K562 (cell line): ENCODE results near the gene FBXL12. TPM values are rescaled to one million over a fixed set of nuclear protein-coding genes. Genes with fewer than 3 reads are reported as not detected.

Experiments
- AFF1 ChIP-seq, 2 experiments: fragments of 450-650 bp; IDR thresholded peaks; 2 replicates each; pipeline ENCODE4 v1.6.1; 2018; ENCODE audit warnings: mild to moderate bottlenecking in 2 of 2, low read depth in 1 of 2; ENCODE audit not compliant: partially characterized antibody in 2 of 2
- ESRRA ChIP-seq: fragments of 450-650 bp; IDR thresholded peaks from 2 replicates; pipeline ENCODE4 v1.6.1; 2014; ENCODE audit warnings: low read depth, mild to moderate bottlenecking, moderate library complexity, borderline replicate concordance
- FOXK2 ChIP-seq, 2 experiments: fragments of 450-650 bp; IDR thresholded peaks in 1 of 2; conservative IDR thresholded peaks in 1 of 2; 2 replicates each; pipeline ENCODE4 v1.6.1; 2016; ENCODE audit warnings: low read depth in 2 of 2, mild to moderate bottlenecking in 1 of 2
- HDAC2 ChIP-seq: fragments of 450-650 bp; IDR thresholded peaks from 2 replicates; pipeline ENCODE4 v1.6.1; 2016; ENCODE audit warnings: mild to moderate bottlenecking
- MBD2 ChIP-seq: sonication (generic); IDR thresholded peaks from 2 replicates; pipeline ENCODE4 v1.6.1; 2016; ENCODE audit warnings: low read depth, borderline replicate concordance
- PKNOX1 ChIP-seq: fragments of 450-650 bp; IDR thresholded peaks from 2 replicates; pipeline ENCODE4 v1.6.1; 2016
- POLR2AphosphoS5 ChIP-seq: IDR thresholded peaks from 2 replicates; pipeline ENCODE4 v1.6.1; 2011; ENCODE audit warnings: mild to moderate bottlenecking, low read depth, low read length, moderate library complexity; ENCODE audit not compliant: control insufficient read depth, insufficient read depth
- RNF2 ChIP-seq: sonication (generic); IDR thresholded peaks from 2 replicates; pipeline ENCODE4 v1.6.1; 2016
- TARDBP ChIP-seq: fragments of 450-650 bp; IDR thresholded peaks from 2 replicates; pipeline ENCODE4 v1.6.1; 2016
- USF1 ChIP-seq: sonication (generic); formaldehyde crosslinking; IDR thresholded peaks from 2 replicates; pipeline ENCODE4 v1.9.0; 2022; ENCODE audit warnings: mild to moderate bottlenecking, missing genetic modification reagents
- ZFX ChIP-seq: sonication (generic); formaldehyde crosslinking; IDR thresholded peaks from 2 replicates; pipeline ENCODE4 v1.8.0; 2022; ENCODE audit warnings: mild to moderate bottlenecking, missing genetic modification reagents, moderate library complexity
- polyA plus RNA-seq, 8 experiments: library from polyadenylated mRNA; depleted of rRNA in 4 of 8; stranded (reverse) in 5 of 8; unstranded in 3 of 8; fragments of >200 nt; fragmentation: Nextera tagmentation in 2 of 8; fragmentation: Illumina TruSeq in 1 of 8; extraction: Ambion mirVana in 2 of 8; extraction: Trizol in 1 of 8; gene quantifications; 2 replicates each; pipeline versions ENCODE4 v1.2.1 to v1.2.3, GENCODE V29; 2011 to 2014; ENCODE audit warnings: inconsistent platforms in 1 of 8, missing spikeins in 1 of 8
- total RNA-seq, 7 experiments: library from RNA; depleted of rRNA in 6 of 7; stranded (reverse); fragments of >200 nt in 6 of 7; fragmentation: Illumina TruSeq in 2 of 7; extraction: Trizol in 2 of 7; gene quantifications; 2 replicates each; pipeline versions ENCODE4 v1.2.1 to v1.2.3, GENCODE V29; 2011 to 2021; ENCODE audit warnings: low replicate concordance in 1 of 7
- TF ChIP-seq, protein P1 (sequence below): fragments of 450-650 bp; IDR thresholded peaks from 2 replicates; pipeline ENCODE4 v1.6.1; 2016; ENCODE audit warnings: borderline replicate concordance
- TF ChIP-seq, protein P2 (sequence below), 3 experiments: fragments of 200-800 bp in 1 of 3; sonication (Bioruptor generic) in 1 of 3; sonication (generic) in 1 of 3; formaldehyde crosslinking in 1 of 3; IDR thresholded peaks; 2 replicates each; pipeline versions ENCODE4 v1.6.1 to v1.8.0; 2016 to 2022; ENCODE audit warnings: mild to moderate bottlenecking in 2 of 3, missing compliant biosample characterization in 2 of 3, missing genetic modification characterization in 2 of 3, missing genetic modification reagents in 1 of 3
- TF ChIP-seq, protein P3 (sequence below): sonication (generic); formaldehyde crosslinking; IDR thresholded peaks from 2 replicates; pipeline ENCODE4 v1.8.0; 2022; ENCODE audit warnings: mild to moderate bottlenecking, missing genetic modification reagents, borderline replicate concordance

The FBXL12 gene
- total and polyA plus RNA-seq, 9 of the 15 experiments (the other 6 are each of a cell fraction or from before 2014, with no cell fraction given) = 2.7 to 40.5 (median 26.5) TPM

DNA sequence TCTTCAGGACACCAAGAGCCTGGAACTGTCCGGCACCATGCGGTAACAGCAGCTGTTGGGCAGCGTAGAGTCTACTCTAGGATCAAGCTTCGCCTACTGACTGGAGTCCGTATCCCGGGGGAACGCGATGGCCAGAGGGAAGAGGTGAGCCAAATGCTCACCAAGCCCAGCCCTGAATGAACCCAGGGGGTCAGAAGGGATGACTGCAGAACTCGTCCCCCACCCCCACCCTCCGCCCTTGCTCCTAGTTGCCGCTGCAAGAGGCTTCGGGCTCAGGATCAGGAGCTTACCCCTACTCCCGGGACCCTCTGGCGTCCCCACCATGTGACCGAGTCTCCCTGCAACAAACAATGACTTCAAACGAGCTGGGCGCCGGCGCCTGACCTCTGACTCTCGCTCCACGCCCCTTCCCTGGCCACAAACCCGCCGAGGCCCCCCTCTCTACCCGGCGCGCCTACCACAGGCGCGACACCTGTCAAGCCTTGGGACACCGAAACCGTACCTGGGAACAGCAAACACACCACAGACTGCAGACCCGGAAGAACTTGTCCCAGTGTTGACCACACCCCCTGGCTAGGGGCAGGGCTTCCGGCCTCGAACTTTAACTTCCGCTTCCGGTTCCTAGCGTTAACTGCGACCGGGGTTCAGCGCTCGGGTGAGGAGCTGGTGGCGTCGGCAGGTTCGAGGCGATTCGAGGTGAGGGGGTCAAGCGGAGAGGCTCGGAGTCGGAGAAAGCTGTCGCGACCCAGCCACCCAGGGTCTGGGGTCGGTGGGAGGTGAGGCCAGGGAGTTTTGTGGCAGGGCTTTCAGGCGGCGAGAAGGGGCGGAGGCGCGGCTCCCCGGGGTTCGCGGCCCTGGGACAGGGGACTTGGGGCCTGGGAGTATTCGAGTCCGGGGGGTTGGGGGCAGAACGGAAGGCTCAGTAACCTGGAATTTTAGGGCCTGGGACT lies 8.7 kb upstream of the FBXL12 start, which contains the start of gene UBL5 (continued):
- TF ChIP-seq ZFX (CRISPR knock-in tag) (peak; percentile 38), ESRRA (peak; percentile 52; the same call in 1 of the 2 replicates), FOXK2 (conservative IDR thresholded peaks at IDR 0.05 in 1 of 2, IDR thresholded peaks at IDR 0.05 in 1 of 2; ENCODE audit: low read depth in 2 of 2) (peak; percentile 94 to 95), TARDBP (no peak), MBD2 (no peak), AFF1 (IDR thresholded peaks at IDR 0.05; ENCODE audit: low read depth in 1 of 2, partially characterized antibody in 2 of 2) (no peak), POLR2AphosphoS5 (peak; percentile 92), PKNOX1 (peak; percentile 84), USF1 (CRISPR knock-in tag) (peak; percentile 63; the same call in 1 of the 2 replicates), HDAC2 (peak; percentile 89), RNF2 (no peak)
- TF ChIP-seq, protein P1, sequence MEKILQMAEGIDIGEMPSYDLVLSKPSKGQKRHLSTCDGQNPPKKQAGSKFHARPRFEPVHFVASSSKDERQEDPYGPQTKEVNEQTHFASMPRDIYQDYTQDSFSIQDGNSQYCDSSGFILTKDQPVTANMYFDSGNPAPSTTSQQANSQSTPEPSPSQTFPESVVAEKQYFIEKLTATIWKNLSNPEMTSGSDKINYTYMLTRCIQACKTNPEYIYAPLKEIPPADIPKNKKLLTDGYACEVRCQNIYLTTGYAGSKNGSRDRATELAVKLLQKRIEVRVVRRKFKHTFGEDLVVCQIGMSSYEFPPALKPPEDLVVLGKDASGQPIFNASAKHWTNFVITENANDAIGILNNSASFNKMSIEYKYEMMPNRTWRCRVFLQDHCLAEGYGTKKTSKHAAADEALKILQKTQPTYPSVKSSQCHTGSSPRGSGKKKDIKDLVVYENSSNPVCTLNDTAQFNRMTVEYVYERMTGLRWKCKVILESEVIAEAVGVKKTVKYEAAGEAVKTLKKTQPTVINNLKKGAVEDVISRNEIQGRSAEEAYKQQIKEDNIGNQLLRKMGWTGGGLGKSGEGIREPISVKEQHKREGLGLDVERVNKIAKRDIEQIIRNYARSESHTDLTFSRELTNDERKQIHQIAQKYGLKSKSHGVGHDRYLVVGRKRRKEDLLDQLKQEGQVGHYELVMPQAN = peak; percentile 99
- TF ChIP-seq, protein P2, sequence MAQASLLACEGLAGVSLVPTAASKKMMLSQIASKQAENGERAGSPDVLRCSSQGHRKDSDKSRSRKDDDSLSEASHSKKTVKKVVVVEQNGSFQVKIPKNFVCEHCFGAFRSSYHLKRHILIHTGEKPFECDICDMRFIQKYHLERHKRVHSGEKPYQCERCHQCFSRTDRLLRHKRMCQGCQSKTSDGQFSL (CRISPR knock-in tag; IDR thresholded peaks at IDR 0.05) = no peak
- TF ChIP-seq, protein P2 (tag; IDR thresholded peaks at IDR 0.05) = no peak
- TF ChIP-seq, protein P3, sequence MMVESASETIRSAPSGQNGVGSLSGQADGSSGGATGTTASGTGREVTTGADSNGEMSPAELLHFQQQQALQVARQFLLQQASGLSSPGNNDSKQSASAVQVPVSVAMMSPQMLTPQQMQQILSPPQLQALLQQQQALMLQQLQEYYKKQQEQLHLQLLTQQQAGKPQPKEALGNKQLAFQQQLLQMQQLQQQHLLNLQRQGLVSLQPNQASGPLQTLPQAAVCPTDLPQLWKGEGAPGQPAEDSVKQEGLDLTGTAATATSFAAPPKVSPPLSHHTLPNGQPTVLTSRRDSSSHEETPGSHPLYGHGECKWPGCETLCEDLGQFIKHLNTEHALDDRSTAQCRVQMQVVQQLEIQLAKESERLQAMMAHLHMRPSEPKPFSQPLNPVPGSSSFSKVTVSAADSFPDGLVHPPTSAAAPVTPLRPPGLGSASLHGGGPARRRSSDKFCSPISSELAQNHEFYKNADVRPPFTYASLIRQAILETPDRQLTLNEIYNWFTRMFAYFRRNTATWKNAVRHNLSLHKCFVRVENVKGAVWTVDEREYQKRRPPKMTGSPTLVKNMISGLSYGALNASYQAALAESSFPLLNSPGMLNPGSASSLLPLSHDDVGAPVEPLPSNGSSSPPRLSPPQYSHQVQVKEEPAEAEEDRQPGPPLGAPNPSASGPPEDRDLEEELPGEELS (CRISPR knock-in tag) = peak; percentile 73; the same call in 1 of the 2 replicates
